Loucy (cell line): ENCODE measurements around the gene JARID2.

Experiments
- H2AFZ ChIP-seq: fragments of 200-600 bp; sonication (generic); 2 replicates; pipeline ENCODE4 v1.6.0; 2016; ENCODE audit warnings: antibody characterized with exemption, mild to moderate bottlenecking, low read length, moderate library complexity
- H3F3A ChIP-seq: fragments of 200-600 bp; 2 replicates; pipeline ENCODE4 v1.6.0; 2016; ENCODE audit warnings: antibody characterized with exemption, low read depth, mild to moderate bottlenecking
- H3K27me3 ChIP-seq: fragments of 200-600 bp; sonication (generic); 2 replicates; pipeline ENCODE4 v1.6.1; 2014; ENCODE audit warnings: low read length, mild to moderate bottlenecking; ENCODE audit not compliant: insufficient read depth, poor library complexity, severe bottlenecking
- H3K36me3 ChIP-seq: fragments of 200-600 bp; sonication (generic); 2 replicates; pipeline ENCODE4 v1.6.1; 2016; ENCODE audit warnings: low read length; ENCODE audit not compliant: insufficient read depth
- H3K4me1 ChIP-seq: fragments of 200-600 bp; sonication (generic); 2 replicates; pipeline ENCODE4 v1.5.1; 2014; ENCODE audit warnings: low read length, mild to moderate bottlenecking; ENCODE audit not compliant: insufficient read depth, poor library complexity, severe bottlenecking
- H3K4me2 ChIP-seq: fragments of 200-600 bp; sonication (generic); 2 replicates; pipeline ENCODE4 v1.6.0; 2014; ENCODE audit warnings: antibody characterized with exemption, low read length, low read depth, mild to moderate bottlenecking; ENCODE audit not compliant: poor library complexity, severe bottlenecking
- H3K4me3 ChIP-seq: fragments of 200-600 bp; sonication (generic); 2 replicates; pipeline ENCODE4 v1.5.1; 2014; ENCODE audit warnings: low read length, mild to moderate bottlenecking, mixed read lengths; ENCODE audit not compliant: poor library complexity, severe bottlenecking
- H3K79me2 ChIP-seq: fragments of 200-600 bp; sonication (generic); 2 replicates; pipeline ENCODE4 v1.6.1; 2014; ENCODE audit warnings: low read length; ENCODE audit not compliant: insufficient read depth
- H3K9ac ChIP-seq: fragments of 200-600 bp; sonication (generic); 2 replicates; pipeline ENCODE4 v1.6.0; 2014; ENCODE audit warnings: mild to moderate bottlenecking, low read depth, low read length, moderate library complexity; ENCODE audit not compliant: poor library complexity, severe bottlenecking
- H3K9me2 ChIP-seq: fragments of 200-600 bp; sonication (generic); replicated peaks from 2 replicates; pipeline ENCODE4 v1.6.1; 2016; ENCODE audit warnings: low read depth, low read length, mixed read lengths
- H3K9me3 ChIP-seq: fragments of 200-600 bp; sonication (generic); 2 replicates; pipeline ENCODE4 v1.6.1; 2014; ENCODE audit warnings: mild to moderate bottlenecking, antibody characterized with exemption, low read length, low read depth; ENCODE audit not compliant: insufficient read depth
- H4K20me1 ChIP-seq: fragments of 200-600 bp; sonication (generic); 2 replicates; pipeline ENCODE4 v1.6.0; 2014; ENCODE audit warnings: antibody characterized with exemption, low read length, mild to moderate bottlenecking; ENCODE audit not compliant: insufficient read depth, poor library complexity, severe bottlenecking
- CTCF ChIP-seq: fragments of 200-600 bp; sonication (generic); conservative IDR thresholded peaks from 2 replicates; pipeline ENCODE4 v1.5.1; 2014; ENCODE audit warnings: mild to moderate bottlenecking, antibody characterized with exemption, low read length
- EZH2phosphoT487 ChIP-seq: fragments of 200-600 bp; IDR thresholded peaks from 2 replicates; pipeline ENCODE4 v1.6.1; 2018; ENCODE audit warnings: antibody characterized with exemption, mild to moderate bottlenecking, moderate library complexity, borderline replicate concordance

JARID2 gene

DNA sequence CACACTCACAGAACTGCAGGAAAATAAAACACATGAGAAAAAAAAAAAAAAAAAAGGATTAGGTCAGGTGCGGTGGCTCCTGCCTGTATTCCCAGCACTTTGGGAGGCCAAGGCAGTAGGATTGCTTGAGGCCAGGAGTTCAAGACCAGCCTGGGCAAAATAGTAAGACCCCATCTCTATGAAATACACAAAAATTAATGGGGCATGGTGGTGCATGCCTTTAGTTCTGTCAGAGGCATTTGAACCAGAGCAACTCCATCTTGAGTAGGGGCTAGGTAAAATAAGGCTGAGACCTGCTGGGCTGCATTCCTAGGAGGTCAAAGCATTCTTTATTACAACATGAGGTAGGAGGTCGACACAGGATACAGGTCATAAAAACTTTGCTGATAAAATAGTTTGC is 39.0 kb upstream of the JARID2 start:
- Histone ChIP-seq H3K4me3 (no peak overlapping the region), H3K27me3 (no peaks in the 10 kb centered on the region), H3K4me2 (no peak overlapping the region), H3K36me3 (no peaks in the 10 kb centered on the region), H3K79me2 (no peaks in the 10 kb centered on the region), H3K9ac (no peak overlapping the region), H3K9me3 (no peaks in the 10 kb centered on the region), H3F3A (no peaks in the 10 kb centered on the region), H4K20me1 (no peaks in the 10 kb centered on the region), H3K9me2 (no peaks in the 10 kb centered on the region), H3K4me1 (peaks cover 2% of the 10 kb centered on the region), H2AFZ (peak overlapping the region; percentile 11; the same call in 1 of the 2 replicates)
- TF ChIP-seq EZH2phosphoT487 (no peak), CTCF (no peak)

- H3F3A ChIP-seq, result no peaks in the 10 kb centered on the region
- H3K4me1 ChIP-seq, result peaks cover 2% of the 10 kb centered on the region
- H2AFZ ChIP-seq, result 0 out of 2 replicates have a peak overlapping the region, but pooled peaks have one; percentile 13
- TF ChIP-seq EZH2phosphoT487, result no peak
- TF ChIP-seq CTCF, result no peak
- H3K4me3 ChIP-seq, result no peak overlapping the region
- no peak overlapping the region for H3K4me2 ChIP-seq
- no peaks in the 10 kb centered on the region for H3K79me2 ChIP-seq
- H3K9ac ChIP-seq, result no peak overlapping the region
- no peaks in the 10 kb centered on the region for H3K9me2 ChIP-seq
- H3K36me3 ChIP-seq, result no peaks in the 10 kb centered on the region
- no peaks in the 10 kb centered on the region for H3K27me3 ChIP-seq
- no peaks in the 10 kb centered on the region for H3K9me3 ChIP-seq
- H4K20me1 ChIP-seq, result no peaks in the 10 kb centered on the region
Measured at GRCh38 chr6:15207923-15208322, 37.9 kb upstream of the JARID2 start.

GRCh38 chr6:15213838-15214400 is 31.9 kb upstream of the JARID2 start:
- no peaks in the 10 kb centered on the region for H3K9me3 ChIP-seq
- no peaks in the 10 kb centered on the region for H3K9me2 ChIP-seq
- no peak overlapping the region for H3K4me2 ChIP-seq
- peaks cover 2% of the 10 kb centered on the region for H3K4me1 ChIP-seq
- H3K4me3 ChIP-seq, result no peak overlapping the region
- no peak overlapping the region for H2AFZ ChIP-seq
- H4K20me1 ChIP-seq, result no peaks in the 10 kb centered on the region
- H3K9ac ChIP-seq, result no peak overlapping the region
- H3F3A ChIP-seq, result no peaks in the 10 kb centered on the region
- H3K36me3 ChIP-seq, result no peaks in the 10 kb centered on the region
- no peaks in the 10 kb centered on the region for H3K79me2 ChIP-seq
- H3K27me3 ChIP-seq, result no peaks in the 10 kb centered on the region
- TF ChIP-seq EZH2phosphoT487, result no peak
- TF ChIP-seq CTCF, result no peak
